ENCODE data around the gene AP1G2.
A peak's percentile ranks its signal among the peaks of the same experiment; 100 is the strongest.
"Not testable (repeated sequence)": the region's sequence is repeated elsewhere in the genome, so short reads cannot be mapped to it uniquely, and the experiment has no call there.

The AP1G2 gene

GRCh38 chr14:23590198-23590597, 22.6 kb upstream of the AP1G2 start:
- Histone ChIP-seq H3K27ac (no peak overlapping the region), H3K9me3 (no peaks in the 10 kb centered on the region), H3K36me3 (no peaks in the 10 kb centered on the region), H3K27me3 (peaks cover 21% of the 10 kb centered on the region), H3K4me3 (ENCODE audit: low read depth in 1 of 2, low read length in 1 of 2) (no peak overlapping the region), H3K4me1 (ENCODE audit: control insufficient read depth in 1 of 2, insufficient read depth in 1 of 2, low read depth in 1 of 2, low read length in 1 of 2) (no peaks in the 10 kb centered on the region)
- TF ChIP-seq, protein P1, sequence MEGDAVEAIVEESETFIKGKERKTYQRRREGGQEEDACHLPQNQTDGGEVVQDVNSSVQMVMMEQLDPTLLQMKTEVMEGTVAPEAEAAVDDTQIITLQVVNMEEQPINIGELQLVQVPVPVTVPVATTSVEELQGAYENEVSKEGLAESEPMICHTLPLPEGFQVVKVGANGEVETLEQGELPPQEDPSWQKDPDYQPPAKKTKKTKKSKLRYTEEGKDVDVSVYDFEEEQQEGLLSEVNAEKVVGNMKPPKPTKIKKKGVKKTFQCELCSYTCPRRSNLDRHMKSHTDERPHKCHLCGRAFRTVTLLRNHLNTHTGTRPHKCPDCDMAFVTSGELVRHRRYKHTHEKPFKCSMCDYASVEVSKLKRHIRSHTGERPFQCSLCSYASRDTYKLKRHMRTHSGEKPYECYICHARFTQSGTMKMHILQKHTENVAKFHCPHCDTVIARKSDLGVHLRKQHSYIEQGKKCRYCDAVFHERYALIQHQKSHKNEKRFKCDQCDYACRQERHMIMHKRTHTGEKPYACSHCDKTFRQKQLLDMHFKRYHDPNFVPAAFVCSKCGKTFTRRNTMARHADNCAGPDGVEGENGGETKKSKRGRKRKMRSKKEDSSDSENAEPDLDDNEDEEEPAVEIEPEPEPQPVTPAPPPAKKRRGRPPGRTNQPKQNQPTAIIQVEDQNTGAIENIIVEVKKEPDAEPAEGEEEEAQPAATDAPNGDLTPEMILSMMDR (IDR thresholded peaks at IDR 0.05), result no peak

- no peaks in the 10 kb centered on the region for H3K36me3 ChIP-seq
- TF ChIP-seq, protein P1 (IDR thresholded peaks at IDR 0.05), result no peak
- H3K27ac ChIP-seq, result no peak overlapping the region
These were observed 22.0 kb upstream of the AP1G2 start for GRCh38 chr14:23589606-23590005.

DNA sequence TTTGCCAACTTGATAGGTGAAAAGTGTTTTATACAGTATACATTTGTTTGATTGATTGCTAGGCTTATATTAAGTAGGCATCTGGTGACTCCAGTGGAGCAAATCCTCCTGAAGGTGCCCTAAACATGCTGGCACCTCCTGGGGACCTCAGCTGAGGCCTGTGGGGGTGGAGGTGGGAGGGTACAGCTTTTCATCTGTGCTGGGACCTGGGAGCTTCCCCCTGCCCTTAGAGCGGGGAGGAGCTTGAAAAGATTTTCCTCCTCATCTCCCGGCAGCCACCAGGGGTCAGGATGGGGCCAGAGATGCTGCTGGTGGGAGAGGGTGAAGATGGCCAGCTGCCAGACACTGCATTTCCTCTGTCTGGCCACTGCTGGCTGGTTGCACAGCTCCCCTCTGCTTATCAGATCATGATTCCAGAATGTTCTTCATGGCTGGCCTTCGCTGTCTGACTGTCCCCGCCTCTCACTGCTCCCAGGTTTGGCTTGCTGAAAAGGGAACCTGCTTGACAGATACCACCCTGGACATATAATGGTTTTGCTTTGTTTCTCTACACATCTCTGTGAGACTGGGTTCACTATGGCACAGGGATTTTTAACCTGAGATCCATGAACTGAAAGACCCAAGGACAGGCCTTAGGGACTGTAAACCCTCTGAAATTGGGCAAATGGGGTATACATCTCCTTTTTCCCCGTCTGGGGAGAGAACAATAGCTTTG, 21.4 kb upstream of the AP1G2 start:
- H3K27ac ChIP-seq, result no peak overlapping the region
- H3K27me3 ChIP-seq, result peaks cover 22% of the 10 kb centered on the region
- TF ChIP-seq, protein P1 (IDR thresholded peaks at IDR 0.05), result peak; percentile 14

More at GRCh38 chr14:23589606-23590005, 22.0 kb upstream of the AP1G2 start:
- Histone ChIP-seq H3K9me3 (no peaks in the 10 kb centered on the region), H3K27me3 (peaks cover 21% of the 10 kb centered on the region), H3K4me1 (ENCODE audit: control insufficient read depth in 1 of 2, insufficient read depth in 1 of 2, low read depth in 1 of 2, low read length in 1 of 2) (no peaks in the 10 kb centered on the region), H3K4me3 (ENCODE audit: low read depth in 1 of 2, low read length in 1 of 2) (no peak overlapping the region)

GRCh38 chr14:23584527-23585203, 17.1 kb upstream of the AP1G2 start:
- H3K27me3 ChIP-seq, result peaks cover 60% of the 10 kb centered on the region
- not testable (repeated sequence) for H3K9me3 ChIP-seq; H3K27ac ChIP-seq; H3K36me3 ChIP-seq; H3K4me1 ChIP-seq (ENCODE audit: control insufficient read depth in 1 of 2, insufficient read depth in 1 of 2, low read depth in 1 of 2, low read length in 1 of 2); H3K4me3 ChIP-seq (ENCODE audit: low read depth in 1 of 2, low read length in 1 of 2)

More for the DNA sequence above, 21.4 kb upstream of the AP1G2 start:
- Histone ChIP-seq H3K9me3 (no peaks in the 10 kb centered on the region), H3K4me1 (ENCODE audit: control insufficient read depth in 1 of 2, insufficient read depth in 1 of 2, low read depth in 1 of 2, low read length in 1 of 2) (no peaks in the 10 kb centered on the region), H3K36me3 (no peaks in the 10 kb centered on the region), H3K4me3 (ENCODE audit: low read depth in 1 of 2, low read length in 1 of 2) (no peak overlapping the region)

DNA sequence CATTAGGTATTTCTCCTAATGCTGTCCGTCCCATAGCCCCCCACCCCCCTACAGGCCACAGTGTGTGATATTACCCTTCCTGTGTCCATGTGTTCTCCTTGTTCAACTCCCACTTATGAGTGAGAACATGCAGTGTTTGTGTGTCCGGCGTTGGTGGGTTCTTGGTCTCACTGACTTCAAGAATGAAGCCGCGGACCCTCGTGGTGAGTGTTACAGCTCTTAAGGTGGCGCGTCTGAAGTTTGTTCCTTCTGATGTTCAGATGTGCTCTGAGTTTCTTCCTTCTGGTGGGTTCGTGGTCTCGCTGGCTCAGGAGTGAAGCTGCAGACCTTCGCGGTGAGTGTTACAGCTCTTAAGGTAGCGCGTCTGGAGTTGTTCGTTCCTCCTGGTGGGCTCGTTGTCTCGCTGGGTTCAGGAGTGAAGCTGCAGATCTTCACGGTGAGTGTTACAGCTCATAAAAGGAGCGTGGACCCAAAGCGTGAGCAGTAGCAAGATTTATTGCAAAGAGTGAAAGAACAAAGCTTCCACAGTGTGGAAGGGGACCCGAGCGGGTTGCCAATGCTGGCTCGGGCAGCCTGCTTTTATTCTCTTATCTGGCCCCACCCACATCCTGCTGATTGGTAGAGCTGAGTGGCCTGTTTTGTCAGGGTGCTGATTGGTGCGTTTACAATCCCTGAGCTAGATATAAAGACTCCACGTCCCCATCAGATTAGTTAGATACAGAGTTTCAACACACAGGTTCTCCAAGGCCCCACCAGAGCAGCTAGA, 16.4 kb upstream of the AP1G2 start:
- peaks cover 60% of the 10 kb centered on the region for H3K27me3 ChIP-seq
- H3K27ac ChIP-seq; H3K9me3 ChIP-seq; H3K36me3 ChIP-seq; H3K4me1 ChIP-seq (ENCODE audit: control insufficient read depth in 1 of 2, insufficient read depth in 1 of 2, low read depth in 1 of 2, low read length in 1 of 2); H3K4me3 ChIP-seq (ENCODE audit: low read depth in 1 of 2, low read length in 1 of 2): not testable (repeated sequence)

GRCh38 chr14:23582906-23583760, 15.5 kb upstream of the AP1G2 start:
- TF ChIP-seq, protein P1 (IDR thresholded peaks at IDR 0.05), result no peak
- no peaks in the 10 kb centered on the region for H3K9me3 ChIP-seq
- H3K27me3 ChIP-seq, result peaks cover 65% of the 10 kb centered on the region
- H3K4me1 ChIP-seq (ENCODE audit: control insufficient read depth in 1 of 2, insufficient read depth in 1 of 2, low read depth in 1 of 2, low read length in 1 of 2), result no peaks in the 10 kb centered on the region
- H3K36me3 ChIP-seq, result no peaks in the 10 kb centered on the region
- H3K4me3 ChIP-seq (ENCODE audit: low read depth in 1 of 2, low read length in 1 of 2), result no peak overlapping the region
- no peak overlapping the region for H3K27ac ChIP-seq

Data from neutrophil (primary cell).